GM19452 (cell line): ENCODE results near the gene CAMKK2.
"Not testable (repeated sequence)": the region's sequence is repeated elsewhere in the genome, so short reads cannot be mapped to it uniquely, and the experiment has no call there.

Source experiments
- ATAC-seq: cut with Tn5 transposase; IDR thresholded peaks from one replicate; pipeline ENCODE4 v1.9.1; 2021; ENCODE audit not compliant: unreplicated experiment

The CAMKK2 gene

GRCh38 chr12:121227294-121227693, 69.2 kb downstream of the CAMKK2 start:
- peak; percentile 68 for ATAC-seq

GRCh38 chr12:121226871-121227270, 69.6 kb downstream of the CAMKK2 start:
- peak; percentile 18 for ATAC-seq

- ATAC-seq = no peak
These were observed 70.1 kb downstream of the CAMKK2 start for GRCh38 chr12:121226399-121226798.

- no peak for ATAC-seq
These were observed 71.9 kb downstream of the CAMKK2 start for GRCh38 chr12:121224591-121224990.

- ATAC-seq = no peak
These were observed 72.9 kb downstream of the CAMKK2 start for GRCh38 chr12:121223292-121224285.

- no peak for ATAC-seq
These were observed 73.7 kb downstream of the CAMKK2 start for GRCh38 chr12:121222847-121223246.

- ATAC-seq = no peak
These were observed 77.0 kb downstream of the CAMKK2 start for GRCh38 chr12:121219353-121219986.

GRCh38 chr12:121218588-121219352, 77.7 kb downstream of the CAMKK2 start:
- no peak for ATAC-seq

- ATAC-seq = no peak
These were observed 78.7 kb downstream of the CAMKK2 start for GRCh38 chr12:121217761-121218160.

- ATAC-seq = no peak
These were observed 79.4 kb downstream of the CAMKK2 start for GRCh38 chr12:121217063-121217462.

- no peak for ATAC-seq
These were observed 80.4 kb downstream of the CAMKK2 start for GRCh38 chr12:121216102-121216501.

- no peak for ATAC-seq
These were observed 81.4 kb downstream of the CAMKK2 start for GRCh38 chr12:121214855-121215745.

- ATAC-seq = no peak
These were observed 82.2 kb downstream of the CAMKK2 start for GRCh38 chr12:121214166-121214777.

- ATAC-seq = no peak
These were observed 83.6 kb downstream of the CAMKK2 start for GRCh38 chr12:121212875-121213274.

GRCh38 chr12:121209624-121210572, 86.6 kb downstream of the CAMKK2 start, which contains the start of gene P2RX4:
TSS of gene P2RX4 (plus strand) at chr12:121210129. CDS start at chr12:121210165, 36 bp downstream.
- peak; percentile 89 for ATAC-seq

GRCh38 chr12:121209221-121209620, 87.3 kb downstream of the CAMKK2 start:
- ATAC-seq = no peak

GRCh38 chr12:121208571-121208970, 87.9 kb downstream of the CAMKK2 start:
- not testable (repeated sequence) for ATAC-seq

- no peak for ATAC-seq
These were observed 91.0 kb downstream of the CAMKK2 start for GRCh38 chr12:121205491-121205890.

- ATAC-seq = no peak
These were observed 93.0 kb downstream of the CAMKK2 start for GRCh38 chr12:121203482-121203881.
